PFSK-1 (cell line): ENCODE data around the gene RPS6KA5.

Source experiments
- FOXP2 ChIP-seq: optimal IDR thresholded peaks from 2 replicates; pipeline ENCODE3; 2011; ENCODE audit warnings: borderline replicate concordance, control low read depth, inconsistent platforms; ENCODE audit not compliant: insufficient read depth; ENCODE audit errors: extremely low read length, extremely low read depth
- POLR2AphosphoS5 ChIP-seq: IDR thresholded peaks from 2 replicates; pipeline ENCODE4 v1.6.1; 2012; ENCODE audit warnings: low read depth, mild to moderate bottlenecking, control low read depth, low read length, moderate library complexity
- SIN3A ChIP-seq: IDR thresholded peaks from 2 replicates; pipeline ENCODE4 v1.6.1; 2012; ENCODE audit warnings: mild to moderate bottlenecking, low read length, moderate library complexity, borderline replicate concordance; ENCODE audit not compliant: insufficient read depth
- TAF1 ChIP-seq: IDR thresholded peaks from 2 replicates; pipeline ENCODE4 v1.6.1; 2012; ENCODE audit warnings: low read length, control low read depth, borderline replicate concordance; ENCODE audit not compliant: insufficient read depth
- TF ChIP-seq, protein P1 (sequence below), 2 experiments: IDR thresholded peaks; 2 replicates each; pipeline versions ENCODE4 v1.6.1 to v1.8.0; 2011 to 2012; ENCODE audit warnings: low read depth in 2 of 2, low read length in 2 of 2, control low read depth in 1 of 2, inconsistent platforms in 1 of 2, mild to moderate bottlenecking in 1 of 2, moderate library complexity in 1 of 2; ENCODE audit not compliant: insufficient read depth in 1 of 2

The RPS6KA5 gene

DNA sequence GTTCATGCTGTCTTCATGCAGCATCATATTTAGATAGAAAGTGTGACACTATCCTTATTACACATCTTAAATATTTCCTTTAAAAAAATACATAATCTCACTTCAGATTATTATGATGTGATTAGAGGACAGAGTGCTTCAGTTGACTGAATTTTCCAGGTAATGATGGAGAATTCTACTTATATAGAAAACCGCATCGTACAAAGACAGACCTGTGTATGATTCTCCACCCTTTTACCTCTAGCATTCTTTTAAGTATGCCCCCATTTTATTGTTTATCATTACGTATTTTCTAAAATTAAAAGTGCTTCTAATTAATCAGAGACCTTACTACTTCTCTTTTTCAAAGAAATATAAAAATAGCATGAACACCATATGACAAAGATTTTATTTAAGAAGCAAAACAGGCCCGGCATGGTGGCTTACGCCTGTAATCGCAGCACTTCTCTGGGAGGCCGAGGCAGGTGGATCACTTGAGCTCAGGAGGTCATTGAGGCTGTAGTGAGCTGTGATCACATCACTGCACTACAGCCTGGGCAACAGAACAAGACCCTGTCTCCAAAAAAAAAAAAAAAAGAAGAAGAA lies 13.9 kb downstream of the RPS6KA5 start:
- no peak for TF ChIP-seq FOXP2
- TF ChIP-seq TAF1: no peak
- TF ChIP-seq POLR2AphosphoS5: no peak
- TF ChIP-seq, protein P1, sequence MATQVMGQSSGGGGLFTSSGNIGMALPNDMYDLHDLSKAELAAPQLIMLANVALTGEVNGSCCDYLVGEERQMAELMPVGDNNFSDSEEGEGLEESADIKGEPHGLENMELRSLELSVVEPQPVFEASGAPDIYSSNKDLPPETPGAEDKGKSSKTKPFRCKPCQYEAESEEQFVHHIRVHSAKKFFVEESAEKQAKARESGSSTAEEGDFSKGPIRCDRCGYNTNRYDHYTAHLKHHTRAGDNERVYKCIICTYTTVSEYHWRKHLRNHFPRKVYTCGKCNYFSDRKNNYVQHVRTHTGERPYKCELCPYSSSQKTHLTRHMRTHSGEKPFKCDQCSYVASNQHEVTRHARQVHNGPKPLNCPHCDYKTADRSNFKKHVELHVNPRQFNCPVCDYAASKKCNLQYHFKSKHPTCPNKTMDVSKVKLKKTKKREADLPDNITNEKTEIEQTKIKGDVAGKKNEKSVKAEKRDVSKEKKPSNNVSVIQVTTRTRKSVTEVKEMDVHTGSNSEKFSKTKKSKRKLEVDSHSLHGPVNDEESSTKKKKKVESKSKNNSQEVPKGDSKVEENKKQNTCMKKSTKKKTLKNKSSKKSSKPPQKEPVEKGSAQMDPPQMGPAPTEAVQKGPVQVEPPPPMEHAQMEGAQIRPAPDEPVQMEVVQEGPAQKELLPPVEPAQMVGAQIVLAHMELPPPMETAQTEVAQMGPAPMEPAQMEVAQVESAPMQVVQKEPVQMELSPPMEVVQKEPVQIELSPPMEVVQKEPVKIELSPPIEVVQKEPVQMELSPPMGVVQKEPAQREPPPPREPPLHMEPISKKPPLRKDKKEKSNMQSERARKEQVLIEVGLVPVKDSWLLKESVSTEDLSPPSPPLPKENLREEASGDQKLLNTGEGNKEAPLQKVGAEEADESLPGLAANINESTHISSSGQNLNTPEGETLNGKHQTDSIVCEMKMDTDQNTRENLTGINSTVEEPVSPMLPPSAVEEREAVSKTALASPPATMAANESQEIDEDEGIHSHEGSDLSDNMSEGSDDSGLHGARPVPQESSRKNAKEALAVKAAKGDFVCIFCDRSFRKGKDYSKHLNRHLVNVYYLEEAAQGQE (IDR thresholded peaks at IDR 0.05; ENCODE audit: insufficient read depth in 1 of 2, low read depth in 2 of 2, low read length in 2 of 2): no peak

- TF ChIP-seq, protein P1 (IDR thresholded peaks at IDR 0.05; ENCODE audit: insufficient read depth in 1 of 2, low read depth in 2 of 2, low read length in 2 of 2): no peak
- TF ChIP-seq FOXP2 (no peak), POLR2AphosphoS5 (no peak), TAF1 (no peak), SIN3A (no peak)
Measured at GRCh38 chr14:91041450-91041849, 19.0 kb downstream of the RPS6KA5 start.

GRCh38 chr14:91040545-91040944 lies 19.9 kb downstream of the RPS6KA5 start:
- TF ChIP-seq POLR2AphosphoS5 (no peak), FOXP2 (no peak), TAF1 (no peak), SIN3A (no peak)
- TF ChIP-seq, protein P1 (IDR thresholded peaks at IDR 0.05; ENCODE audit: insufficient read depth in 1 of 2, low read depth in 2 of 2, low read length in 2 of 2): no peak

DNA sequence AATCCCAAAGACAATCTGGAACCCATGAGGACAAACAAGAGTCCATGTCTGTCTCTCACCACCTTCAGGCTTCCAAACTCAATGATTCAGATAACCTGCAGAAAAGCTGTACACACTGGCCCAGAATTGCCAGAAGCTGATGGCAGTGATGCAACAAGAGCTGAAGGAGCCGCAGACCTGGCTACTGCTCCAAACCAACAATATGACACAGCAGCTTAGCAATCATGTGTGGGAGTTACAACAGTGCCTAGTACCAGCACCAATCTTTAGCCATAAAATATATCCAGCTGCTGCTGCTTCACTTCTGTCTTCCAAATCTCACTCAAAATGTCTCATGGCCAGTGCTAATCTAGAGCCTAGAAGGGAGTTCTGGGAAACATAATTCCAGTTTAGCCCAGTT lies 22.0 kb downstream of the RPS6KA5 start:
- no peak for TF ChIP-seq FOXP2
- TF ChIP-seq, protein P1 (IDR thresholded peaks at IDR 0.05; ENCODE audit: insufficient read depth in 1 of 2, low read depth in 2 of 2, low read length in 2 of 2): no peak

GRCh38 chr14:91036741-91037469 lies 23.5 kb downstream of the RPS6KA5 start:
- TF ChIP-seq TAF1 (no peak), FOXP2 (no peak), POLR2AphosphoS5 (no peak), SIN3A (no peak)
- TF ChIP-seq, protein P1 (IDR thresholded peaks at IDR 0.05; ENCODE audit: insufficient read depth in 1 of 2, low read depth in 2 of 2, low read length in 2 of 2): no peak
